Measurements from ENCODE around the gene TLCD5. TPM values are rescaled to one million over a fixed set of nuclear protein-coding genes. Genes with fewer than 3 reads are reported as not detected.

Gene TLCD5
- polyA plus RNA-seq, 1 donor (not counting 4 experiments of a cell fraction or from before 2014, with no cell fraction given): 4.0 TPM

DNA sequence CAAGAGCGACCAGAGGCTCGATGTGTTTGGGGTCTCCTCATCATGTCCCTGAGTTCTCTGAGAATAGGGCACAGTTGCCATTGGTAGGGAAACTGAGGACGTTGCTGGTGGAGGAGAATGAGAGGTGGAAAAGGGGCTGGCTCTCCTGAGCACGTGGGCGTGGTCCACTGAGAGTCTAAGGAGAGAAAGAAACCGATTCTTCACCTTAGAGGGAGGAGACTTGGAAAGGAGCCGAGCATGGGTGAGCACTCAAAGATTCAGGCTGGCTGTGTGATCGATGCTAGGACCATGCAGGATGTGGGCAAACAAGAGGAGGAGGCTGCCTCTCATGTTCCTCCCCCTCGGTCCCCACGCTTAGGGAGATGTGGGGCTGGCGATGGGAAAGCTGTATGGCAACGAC, 19.8 kb upstream of the TLCD5 start:
- Histone ChIP-seq H3K4me1 (ENCODE audit: control insufficient read depth, extremely low read depth, insufficient read depth, low read length) (peaks cover 43% of the 10 kb centered on the region), H3K4me2 (ENCODE audit: control insufficient read depth, extremely low read depth, insufficient read depth, low read depth, low read length) (peak overlapping the region; percentile 34), H4K20me1 (ENCODE audit: control insufficient read depth, extremely low read depth, insufficient read depth, low read length) (no peaks in the 10 kb centered on the region), H2AFZ (ENCODE audit: control insufficient read depth, low read length) (peak overlapping the region; percentile 21), H3K36me3 (ENCODE audit: control insufficient read depth in 2 of 2, extremely low read depth in 1 of 2, insufficient read depth in 2 of 2, low read length in 2 of 2) (no peaks in the 10 kb centered on the region), H3K9ac (ENCODE audit: control insufficient read depth, extremely low read depth, insufficient read depth, low read length) (no peak overlapping the region), H3K9me1 (ENCODE audit: control insufficient read depth, extremely low read depth, insufficient read depth, low read length) (no peaks in the 10 kb centered on the region), H3K27me3 (ENCODE audit: control insufficient read depth, extremely low read depth, insufficient read depth, low read length) (no peaks in the 10 kb centered on the region), H3K27ac (ENCODE audit: control insufficient read depth, insufficient read depth, low read length) (peak overlapping the region; percentile 23), H3K4me3 (ENCODE audit: control insufficient read depth in 2 of 3, extremely low read depth in 1 of 3, insufficient read depth in 2 of 3, low read depth in 1 of 3, low read length in 3 of 3) (no peak overlapping the region), H3K9me3 (ENCODE audit: control insufficient read depth, low read depth, low read length) (no peaks in the 10 kb centered on the region), H3K79me2 (ENCODE audit: control insufficient read depth, insufficient read depth, low read length) (no peaks in the 10 kb centered on the region)
- no peak for TF ChIP-seq EZH2 (IDR thresholded peaks at IDR 0.05; ENCODE audit: low read length)
- TF ChIP-seq, protein P1, sequence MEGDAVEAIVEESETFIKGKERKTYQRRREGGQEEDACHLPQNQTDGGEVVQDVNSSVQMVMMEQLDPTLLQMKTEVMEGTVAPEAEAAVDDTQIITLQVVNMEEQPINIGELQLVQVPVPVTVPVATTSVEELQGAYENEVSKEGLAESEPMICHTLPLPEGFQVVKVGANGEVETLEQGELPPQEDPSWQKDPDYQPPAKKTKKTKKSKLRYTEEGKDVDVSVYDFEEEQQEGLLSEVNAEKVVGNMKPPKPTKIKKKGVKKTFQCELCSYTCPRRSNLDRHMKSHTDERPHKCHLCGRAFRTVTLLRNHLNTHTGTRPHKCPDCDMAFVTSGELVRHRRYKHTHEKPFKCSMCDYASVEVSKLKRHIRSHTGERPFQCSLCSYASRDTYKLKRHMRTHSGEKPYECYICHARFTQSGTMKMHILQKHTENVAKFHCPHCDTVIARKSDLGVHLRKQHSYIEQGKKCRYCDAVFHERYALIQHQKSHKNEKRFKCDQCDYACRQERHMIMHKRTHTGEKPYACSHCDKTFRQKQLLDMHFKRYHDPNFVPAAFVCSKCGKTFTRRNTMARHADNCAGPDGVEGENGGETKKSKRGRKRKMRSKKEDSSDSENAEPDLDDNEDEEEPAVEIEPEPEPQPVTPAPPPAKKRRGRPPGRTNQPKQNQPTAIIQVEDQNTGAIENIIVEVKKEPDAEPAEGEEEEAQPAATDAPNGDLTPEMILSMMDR (optimal IDR thresholded peaks at IDR 0.05 in 1 of 3, IDR thresholded peaks at IDR 0.05 in 1 of 3, conservative IDR thresholded peaks at IDR 0.05 in 1 of 3; ENCODE audit: extremely low read depth in 1 of 3, insufficient read depth in 2 of 3, low read length in 3 of 3): no peak
- DNase-seq (ENCODE audit: low read depth, low spot score) (no peak), FAIRE-seq (peak; percentile 85)
- dilution Hi-C loops (cut with MboI; ENCODE audit: extremely low pct_ligation_motif_present, low sequenced_read_pairs): no loop called here

DNA sequence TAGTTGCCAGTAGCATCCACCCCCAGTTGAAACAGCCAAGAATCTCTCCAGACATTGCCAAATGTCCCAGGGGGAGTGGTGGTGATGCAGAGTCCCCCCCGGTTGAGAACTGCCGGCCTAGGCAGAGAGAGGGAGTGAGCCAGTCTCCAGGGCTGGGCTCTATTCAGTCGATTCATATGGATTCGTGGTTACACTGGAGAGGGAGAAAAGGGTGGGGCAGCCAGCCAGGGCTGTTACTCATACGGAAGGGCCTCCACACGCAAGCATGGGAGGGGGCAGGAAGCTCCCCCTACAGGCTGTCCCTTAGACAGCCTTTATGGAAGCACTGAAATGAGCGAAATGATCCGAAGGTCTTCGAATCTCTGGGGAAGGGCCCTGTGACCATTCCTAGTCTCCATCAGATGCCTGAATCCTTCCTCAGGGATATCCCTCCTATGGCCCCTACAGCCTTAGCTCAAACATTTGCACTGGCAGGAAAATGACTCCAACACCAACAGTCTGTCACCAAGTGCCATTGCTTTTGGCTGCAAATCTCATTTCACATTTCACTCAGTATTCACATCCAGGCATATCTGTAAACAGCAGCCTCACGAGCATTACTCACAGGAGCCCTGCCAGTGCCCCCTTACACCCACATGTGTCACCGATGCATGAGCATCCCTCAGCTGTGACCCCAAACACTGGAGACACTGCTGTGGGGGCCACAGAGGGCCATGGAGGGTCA, 18.4 kb upstream of the TLCD5 start:
- H2AFZ ChIP-seq (ENCODE audit: control insufficient read depth, low read length): peak overlapping the region; percentile 65
- no peaks in the 10 kb centered on the region for H3K27me3 ChIP-seq (ENCODE audit: control insufficient read depth, extremely low read depth, insufficient read depth, low read length)
- H3K36me3 ChIP-seq (ENCODE audit: control insufficient read depth in 2 of 2, extremely low read depth in 1 of 2, insufficient read depth in 2 of 2, low read length in 2 of 2): no peaks in the 10 kb centered on the region
- DNase-seq (ENCODE audit: low read depth, low spot score): peak; percentile 55
- no peaks in the 10 kb centered on the region for H3K9me1 ChIP-seq (ENCODE audit: control insufficient read depth, extremely low read depth, insufficient read depth, low read length)
- peak overlapping the region; percentile 51 for H3K4me2 ChIP-seq (ENCODE audit: control insufficient read depth, extremely low read depth, insufficient read depth, low read depth, low read length)
- peaks cover 43% of the 10 kb centered on the region for H3K4me1 ChIP-seq (ENCODE audit: control insufficient read depth, extremely low read depth, insufficient read depth, low read length)
- H4K20me1 ChIP-seq (ENCODE audit: control insufficient read depth, extremely low read depth, insufficient read depth, low read length): no peaks in the 10 kb centered on the region
- H3K4me3 ChIP-seq (ENCODE audit: control insufficient read depth in 2 of 3, extremely low read depth in 1 of 3, insufficient read depth in 2 of 3, low read depth in 1 of 3, low read length in 3 of 3): peak overlapping the region in 1 of 3 experiments; percentile 22
- dilution Hi-C loops (cut with MboI; ENCODE audit: extremely low pct_ligation_motif_present, low sequenced_read_pairs): no loop called here
- FAIRE-seq: peak; percentile 75
- H3K27ac ChIP-seq (ENCODE audit: control insufficient read depth, insufficient read depth, low read length): peak overlapping the region; percentile 57
- H3K79me2 ChIP-seq (ENCODE audit: control insufficient read depth, insufficient read depth, low read length): no peaks in the 10 kb centered on the region
- no peak overlapping the region for H3K9ac ChIP-seq (ENCODE audit: control insufficient read depth, extremely low read depth, insufficient read depth, low read length)
- H3K9me3 ChIP-seq (ENCODE audit: control insufficient read depth, low read depth, low read length): no peaks in the 10 kb centered on the region
- TF ChIP-seq, protein P1 (optimal IDR thresholded peaks at IDR 0.05 in 1 of 3, IDR thresholded peaks at IDR 0.05 in 1 of 3, conservative IDR thresholded peaks at IDR 0.05 in 1 of 3; ENCODE audit: extremely low read depth in 1 of 3, insufficient read depth in 2 of 3, low read length in 3 of 3): peak; percentile 75 to 78 (median 76)
- no peak for TF ChIP-seq EZH2 (IDR thresholded peaks at IDR 0.05; ENCODE audit: low read length)
